Upper lobe of left lung (tissue), 4 donors: ENCODE data around the gene SMAD6.

Experiments
- CTCF ChIP-seq, 6 experiments: fragments of 450-650 bp in 4 of 6; fragments of 200-600 bp in 2 of 6; sonication (generic) in 2 of 6; IDR thresholded peaks; one replicate each; pipeline ENCODE4 v1.5.1; 2016 to 2019; ENCODE audit warnings: antibody characterized with exemption in 6 of 6
- POLR2A ChIP-seq, 4 donors: fragments of 450-650 bp; IDR thresholded peaks; one replicate each; pipeline ENCODE4 v1.5.1; 2016 to 2017; ENCODE audit warnings: antibody characterized with exemption in 4 of 4, mild to moderate bottlenecking in 2 of 4
- POLR2AphosphoS5 ChIP-seq, 2 donors: sonication (generic); formaldehyde crosslinking; IDR thresholded peaks; one replicate each; pipeline ENCODE4 v1.5.1; 2017; ENCODE audit warnings: antibody characterized with exemption in 2 of 2

DNA sequence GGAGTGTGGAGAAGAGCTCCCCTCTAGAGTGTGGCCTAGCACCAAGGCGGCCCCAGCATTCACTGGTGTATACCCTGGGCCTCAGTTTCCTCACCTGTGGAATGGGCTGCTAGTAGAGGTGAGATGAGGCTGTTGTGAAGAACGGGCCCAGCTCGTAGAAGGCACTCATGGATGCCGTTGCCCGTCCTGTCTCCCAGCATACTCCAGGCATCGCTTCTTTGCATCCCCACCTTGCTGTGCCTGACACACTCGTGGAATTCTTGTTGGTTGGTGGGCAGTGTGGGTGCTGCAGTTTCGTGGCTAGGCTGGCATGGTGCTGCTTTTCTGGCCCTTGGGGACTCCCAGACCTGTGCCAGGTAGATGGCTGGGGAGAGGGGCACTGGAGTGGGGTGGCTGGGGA is 76.7 kb downstream of the SMAD6 start:
- TF ChIP-seq POLR2AphosphoS5 (IDR thresholded peaks at IDR 0.05): no peak
- no peak for TF ChIP-seq CTCF (IDR thresholded peaks at IDR 0.05)
- TF ChIP-seq POLR2A (IDR thresholded peaks at IDR 0.05): no peak
